ENCODE measurements around the gene THNSL1. TPM values are rescaled to one million over a fixed set of nuclear protein-coding genes. Genes with fewer than 3 reads are reported as not detected.

Gene THNSL1
- total and polyA plus RNA-seq, 9 of the 15 experiments (the other 6 are each of a cell fraction or from before 2014, with no cell fraction given), result 4.5 to 8.6 (median 6.3) TPM

GRCh38 chr10:25059990-25060389 is 43.6 kb downstream of the THNSL1 start (continued):
- TF ChIP-seq CUX1 (CRISPR knock-in tag; IDR thresholded peaks at IDR 0.05), result no peak
- TF ChIP-seq JUND (IDR thresholded peaks at IDR 0.05; ENCODE audit: borderline replicate concordance, low read depth, low read length), result peak; percentile 97
- TF ChIP-seq JUND (tag; IDR thresholded peaks at IDR 0.05; ENCODE audit: borderline replicate concordance, low read depth, low read length), result peak; percentile 94; the same call in 2 of the 3 replicates
- TF ChIP-seq ARID3A (IDR thresholded peaks at IDR 0.05; ENCODE audit: borderline replicate concordance, low read depth, low read length), result no peak
- no peak for TF ChIP-seq UBTF (IDR thresholded peaks at IDR 0.05; ENCODE audit: borderline replicate concordance in 1 of 2, low read depth in 2 of 2, low read length in 2 of 2)
- no peak for TF ChIP-seq ELF2 (CRISPR knock-in tag; IDR thresholded peaks at IDR 0.05)
- no peak for TF ChIP-seq ZBTB26 (CRISPR knock-in tag; IDR thresholded peaks at IDR 0.05)
- no peak for TF ChIP-seq SETDB1 (IDR thresholded peaks at IDR 0.05; ENCODE audit: low read length)
- TF ChIP-seq HEY1 (CRISPR knock-in tag; IDR thresholded peaks at IDR 0.05; ENCODE audit: borderline replicate concordance), result no peak
- TF ChIP-seq RBM25 (IDR thresholded peaks at IDR 0.05; ENCODE audit: low read depth, low read length, severe bottlenecking), result no peak
- TF ChIP-seq ZNF274 (IDR thresholded peaks at IDR 0.05; ENCODE audit: borderline replicate concordance, low read depth, low read length), result no peak
- TF ChIP-seq ZFP91 (CRISPR knock-in tag; IDR thresholded peaks at IDR 0.05), result no peak
- peak; percentile 23; the same call in 1 of the 2 replicates for TF ChIP-seq EHMT2 (IDR thresholded peaks at IDR 0.05)
- no peak for TF ChIP-seq ZBTB1 (CRISPR knock-in tag; IDR thresholded peaks at IDR 0.05; ENCODE audit: borderline replicate concordance, low read depth)
- TF ChIP-seq ZNF75A (CRISPR knock-in tag; IDR thresholded peaks at IDR 0.05), result no peak
- no peak for TF ChIP-seq ESRRB (CRISPR knock-in tag; IDR thresholded peaks at IDR 0.05; ENCODE audit: borderline replicate concordance)
